ENCODE data around the gene USP22. TPM values are rescaled to one million over a fixed set of nuclear protein-coding genes. Genes with fewer than 3 reads are reported as not detected.

The USP22 gene
- total and polyA plus RNA-seq, 10 of the 15 experiments (the other 5 are each of a cell fraction or from before 2014, with no cell fraction given), result 10.8 to 218 (median 98.8) TPM

DNA sequence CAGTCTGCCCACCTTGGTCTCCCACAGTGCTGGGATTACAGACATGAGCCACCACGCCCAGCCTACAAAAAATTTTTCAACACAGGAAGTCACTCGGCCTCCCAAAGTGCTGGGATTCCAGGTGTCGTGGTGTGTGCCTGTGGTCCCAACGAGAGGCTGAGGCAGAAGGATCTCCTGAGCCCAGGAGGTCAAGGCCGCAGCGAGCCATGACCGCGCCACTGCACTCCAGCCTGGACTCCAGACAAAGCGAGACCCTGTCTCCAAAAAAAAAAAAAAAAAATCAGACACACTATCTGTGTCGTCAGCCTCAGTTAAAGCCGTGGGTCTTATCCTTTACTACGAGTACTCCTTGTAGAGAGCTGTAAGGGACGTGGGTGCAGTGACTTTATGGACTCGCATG lies 15.8 kb downstream of the USP22 start:
- peaks cover 78% of the 10 kb centered on the region for H3K79me2 ChIP-seq (ENCODE audit: control insufficient read depth, insufficient read depth, low read length)
- WGBS (ENCODE audit: insufficient coverage, insufficient replicate concordance, low lambda C conversion rate, missing lambda C conversion rate), result 98% methylated on average over 13 of the region's 14 CpGs
- H3K9ac ChIP-seq (ENCODE audit: control insufficient read depth, insufficient read depth, low read length), result no peak overlapping the region
- H3K9me3 ChIP-seq (replicated peaks; ENCODE audit: control insufficient read depth, insufficient read depth, low read length), result no peaks in the 10 kb centered on the region
- no peak overlapping the region for H2AFZ ChIP-seq (ENCODE audit: control insufficient read depth, low read depth, low read length)
- DNase-seq (ENCODE audit: low read depth, low spot score) (no peak), ATAC-seq (no peak), FAIRE-seq (no peak)
- SMC1A ChIA-PET (ENCODE audit: uncharacterized antibody, unreplicated experiment), result no interaction called here
- no peaks in the 10 kb centered on the region for H3K4me1 ChIP-seq (ENCODE audit: control insufficient read depth, insufficient read depth, low read length)
- RAD21 ChIA-PET (ENCODE audit: unreplicated experiment), result interaction anchor here (1.1 kb wide), 1 partner anchor 16 kb away, joined by 3 read pairs; the partner anchor contains the start of gene USP22
- POLR2A ChIA-PET, result no interaction called here
- no peaks in the 10 kb centered on the region for H3K27me3 ChIP-seq (replicated peaks in 1 of 2; ENCODE audit: control insufficient read depth in 2 of 2, insufficient read depth in 2 of 2, low read length in 1 of 2)
- peaks cover 23% of the 10 kb centered on the region for H4K20me1 ChIP-seq (ENCODE audit: control insufficient read depth, insufficient read depth)
- intact Hi-C loops (cut with micrococcal nuclease; ENCODE audit: unreplicated experiment) (no loop called here), in situ Hi-C loops (cut with MboI) (no loop called here)
- no peak overlapping the region for H3K4me3 ChIP-seq
- H3K36me3 ChIP-seq (ENCODE audit: control insufficient read depth in 2 of 2, insufficient read depth in 2 of 2, low read length in 1 of 2), result peaks cover 22 to 36% of the 10 kb centered on the region in 2 experiments
- no peak overlapping the region for H3K27ac ChIP-seq (ENCODE audit: control insufficient read depth, insufficient read depth)
- no peak overlapping the region for H3K4me2 ChIP-seq (ENCODE audit: control insufficient read depth, insufficient read depth)
- TF ChIP-seq, protein P1, sequence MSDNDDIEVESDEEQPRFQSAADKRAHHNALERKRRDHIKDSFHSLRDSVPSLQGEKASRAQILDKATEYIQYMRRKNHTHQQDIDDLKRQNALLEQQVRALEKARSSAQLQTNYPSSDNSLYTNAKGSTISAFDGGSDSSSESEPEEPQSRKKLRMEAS (IDR thresholded peaks at IDR 0.05; ENCODE audit: low read depth, low read length), result no peak
- no peak for TF ChIP-seq JUNB (IDR thresholded peaks at IDR 0.05)
- no peak for TF ChIP-seq CHD4 (IDR thresholded peaks at IDR 0.05)
- TF ChIP-seq, protein P2, sequence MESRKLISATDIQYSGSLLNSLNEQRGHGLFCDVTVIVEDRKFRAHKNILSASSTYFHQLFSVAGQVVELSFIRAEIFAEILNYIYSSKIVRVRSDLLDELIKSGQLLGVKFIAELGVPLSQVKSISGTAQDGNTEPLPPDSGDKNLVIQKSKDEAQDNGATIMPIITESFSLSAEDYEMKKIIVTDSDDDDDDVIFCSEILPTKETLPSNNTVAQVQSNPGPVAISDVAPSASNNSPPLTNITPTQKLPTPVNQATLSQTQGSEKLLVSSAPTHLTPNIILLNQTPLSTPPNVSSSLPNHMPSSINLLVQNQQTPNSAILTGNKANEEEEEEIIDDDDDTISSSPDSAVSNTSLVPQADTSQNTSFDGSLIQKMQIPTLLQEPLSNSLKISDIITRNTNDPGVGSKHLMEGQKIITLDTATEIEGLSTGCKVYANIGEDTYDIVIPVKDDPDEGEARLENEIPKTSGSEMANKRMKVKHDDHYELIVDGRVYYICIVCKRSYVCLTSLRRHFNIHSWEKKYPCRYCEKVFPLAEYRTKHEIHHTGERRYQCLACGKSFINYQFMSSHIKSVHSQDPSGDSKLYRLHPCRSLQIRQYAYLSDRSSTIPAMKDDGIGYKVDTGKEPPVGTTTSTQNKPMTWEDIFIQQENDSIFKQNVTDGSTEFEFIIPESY (IDR thresholded peaks at IDR 0.05), result no peak
- TF ChIP-seq DPF2 (IDR thresholded peaks at IDR 0.05), result no peak
- TF ChIP-seq, protein P3, sequence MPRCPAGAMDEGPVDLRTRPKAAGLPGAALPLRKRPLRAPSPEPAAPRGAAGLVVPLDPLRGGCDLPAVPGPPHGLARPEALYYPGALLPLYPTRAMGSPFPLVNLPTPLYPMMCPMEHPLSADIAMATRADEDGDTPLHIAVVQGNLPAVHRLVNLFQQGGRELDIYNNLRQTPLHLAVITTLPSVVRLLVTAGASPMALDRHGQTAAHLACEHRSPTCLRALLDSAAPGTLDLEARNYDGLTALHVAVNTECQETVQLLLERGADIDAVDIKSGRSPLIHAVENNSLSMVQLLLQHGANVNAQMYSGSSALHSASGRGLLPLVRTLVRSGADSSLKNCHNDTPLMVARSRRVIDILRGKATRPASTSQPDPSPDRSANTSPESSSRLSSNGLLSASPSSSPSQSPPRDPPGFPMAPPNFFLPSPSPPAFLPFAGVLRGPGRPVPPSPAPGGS (IDR thresholded peaks at IDR 0.05; ENCODE audit: borderline replicate concordance, insufficient read depth, low read depth, low read length, poor library complexity, severe bottlenecking), result no peak
- no peak for TF ChIP-seq RBBP5 (conservative IDR thresholded peaks at IDR 0.05)
- TF ChIP-seq HDAC2 (IDR thresholded peaks at IDR 0.05), result no peak
- TF ChIP-seq SIX5 (IDR thresholded peaks at IDR 0.05; ENCODE audit: low read depth, low read length, severe bottlenecking), result no peak
- no peak for TF ChIP-seq SMAD5 (IDR thresholded peaks at IDR 0.05; ENCODE audit: low read depth)
- TF ChIP-seq GATAD2B (conservative IDR thresholded peaks at IDR 0.05; ENCODE audit: low read depth), result no peak
- no peak for TF ChIP-seq EED (IDR thresholded peaks at IDR 0.05; ENCODE audit: low read depth)
- TF ChIP-seq ZNF384 (IDR thresholded peaks at IDR 0.05; ENCODE audit: borderline replicate concordance, low read depth, low read length), result no peak
- CTCF ChIA-PET, result interaction anchor here (0.6 to 0.9 kb wide), 2 partner anchors 12 to 269 kb away, joined by 3 to 4 read pairs; no protein-coding TSS in a partner anchor
- BruUV-seq (replicated peaks), result no TSS peak
